Myocyte (in vitro differentiated cells): ENCODE data around the gene MSI2. TPM values are rescaled to one million over a fixed set of nuclear protein-coding genes. Genes with fewer than 3 reads are reported as not detected.
A peak's percentile ranks its signal among the peaks of the same experiment; 100 is the strongest.

ENCODE experiments used
- DNase-seq: peaks from one replicate; pipeline ENCODE4 v3.0.0-alpha.2; 2012; ENCODE audit warnings: low read depth
- total RNA-seq: library from RNA; depleted of rRNA; stranded (reverse); fragments of >200 nt; gene quantifications from 2 replicates; pipeline ENCODE4 v1.2.3, GENCODE V29; 2014

Gene MSI2
- total RNA-seq, 1 donor from 2014 or later: 115 TPM

- DNase-seq: no peak
Observed at GRCh38 chr17:57649731-57650484, 393.6 kb downstream of the MSI2 start.

GRCh38 chr17:57650548-57650947 lies 394.2 kb downstream of the MSI2 start:
- no peak for DNase-seq

- no peak for DNase-seq
Observed at GRCh38 chr17:57651451-57651850, 395.1 kb downstream of the MSI2 start.

GRCh38 chr17:57651996-57652395 lies 395.7 kb downstream of the MSI2 start:
- DNase-seq: no peak

GRCh38 chr17:57652811-57653210 lies 396.5 kb downstream of the MSI2 start:
- no peak for DNase-seq

- DNase-seq: no peak
Observed at GRCh38 chr17:57653279-57653678, 397.0 kb downstream of the MSI2 start.

- DNase-seq: no peak
Observed at GRCh38 chr17:57654040-57654775, 397.9 kb downstream of the MSI2 start.

GRCh38 chr17:57655553-57655952 lies 399.2 kb downstream of the MSI2 start:
- DNase-seq: no peak

- DNase-seq: no peak
Observed at GRCh38 chr17:57657211-57657610, 400.9 kb downstream of the MSI2 start.

- DNase-seq: peak; percentile 87
Observed at GRCh38 chr17:57662041-57662440, 405.7 kb downstream of the MSI2 start.

- DNase-seq: peak; percentile 99
Observed at GRCh38 chr17:57662644-57663308, 406.5 kb downstream of the MSI2 start.

GRCh38 chr17:57663326-57664070 lies 407.2 kb downstream of the MSI2 start:
- DNase-seq: peak; percentile 43

- DNase-seq: no peak
Observed at GRCh38 chr17:57665128-57665527, 408.8 kb downstream of the MSI2 start.

GRCh38 chr17:57665696-57666095 lies 409.4 kb downstream of the MSI2 start:
- no peak for DNase-seq

- DNase-seq: no peak
Observed at GRCh38 chr17:57666201-57666870, 410.0 kb downstream of the MSI2 start.

GRCh38 chr17:57666946-57667345 lies 410.6 kb downstream of the MSI2 start:
- no peak for DNase-seq

- peak; percentile 70 for DNase-seq
Observed at GRCh38 chr17:57667461-57667923, 411.2 kb downstream of the MSI2 start.

GRCh38 chr17:57668332-57668731 lies 412.0 kb downstream of the MSI2 start:
- no peak for DNase-seq

GRCh38 chr17:57669671-57670529 lies 413.6 kb downstream of the MSI2 start:
- no peak for DNase-seq
